Measurements from ENCODE around the gene RUNX3.
"Not testable (repeated sequence)": the region's sequence is repeated elsewhere in the genome, so short reads cannot be mapped to it uniquely, and the experiment has no call there.

Gene RUNX3

DNA sequence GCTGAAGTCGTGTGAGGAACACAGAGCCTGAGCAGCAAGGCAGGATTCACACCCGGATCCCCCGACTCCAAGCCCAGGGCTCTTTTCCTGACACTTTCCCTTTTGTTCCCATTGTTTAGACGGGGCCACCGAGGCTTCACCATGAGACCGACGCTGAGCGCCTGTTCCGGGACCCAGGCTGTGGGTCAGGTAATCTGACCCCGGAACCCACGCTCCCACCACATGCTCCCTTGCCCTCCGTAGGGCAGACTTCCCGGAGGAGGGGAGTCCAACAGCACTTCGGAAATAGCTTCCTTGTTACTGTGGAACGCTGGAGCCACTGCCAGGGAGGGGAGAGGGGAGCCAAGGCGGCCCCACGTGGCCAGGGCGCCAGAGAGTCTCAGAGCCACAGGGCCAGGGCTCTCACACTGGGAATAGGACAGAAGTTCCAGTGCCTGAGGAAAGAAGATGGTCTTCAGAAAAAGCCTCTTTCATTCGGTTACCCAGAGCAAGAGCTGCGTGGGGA, 18.4 kb downstream of the RUNX3 start:
- DNase-seq = no peak

GRCh38 chr1:24910751-24911650, 19.1 kb downstream of the RUNX3 start:
- no peak for DNase-seq

DNA sequence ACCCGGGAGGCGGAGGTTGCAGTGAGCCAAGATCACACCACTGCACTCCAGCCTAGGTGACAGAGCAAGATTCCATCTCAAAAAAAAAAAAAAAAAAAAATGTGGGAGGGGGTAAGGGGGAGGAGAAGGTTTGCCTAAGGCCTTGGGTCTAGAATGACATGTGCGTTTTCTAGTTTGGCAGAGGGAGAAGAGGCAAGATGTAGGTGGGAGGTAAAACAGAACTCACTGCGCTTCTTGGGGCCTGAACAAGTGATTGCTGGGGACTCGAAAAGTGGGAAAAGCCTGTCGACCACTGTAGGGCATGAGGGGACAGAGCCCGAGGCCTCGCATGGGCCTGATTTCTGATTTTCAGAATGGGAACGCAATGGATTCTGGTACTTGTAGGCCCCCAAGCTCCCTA, 19.9 kb downstream of the RUNX3 start:
- no peak for DNase-seq

DNA sequence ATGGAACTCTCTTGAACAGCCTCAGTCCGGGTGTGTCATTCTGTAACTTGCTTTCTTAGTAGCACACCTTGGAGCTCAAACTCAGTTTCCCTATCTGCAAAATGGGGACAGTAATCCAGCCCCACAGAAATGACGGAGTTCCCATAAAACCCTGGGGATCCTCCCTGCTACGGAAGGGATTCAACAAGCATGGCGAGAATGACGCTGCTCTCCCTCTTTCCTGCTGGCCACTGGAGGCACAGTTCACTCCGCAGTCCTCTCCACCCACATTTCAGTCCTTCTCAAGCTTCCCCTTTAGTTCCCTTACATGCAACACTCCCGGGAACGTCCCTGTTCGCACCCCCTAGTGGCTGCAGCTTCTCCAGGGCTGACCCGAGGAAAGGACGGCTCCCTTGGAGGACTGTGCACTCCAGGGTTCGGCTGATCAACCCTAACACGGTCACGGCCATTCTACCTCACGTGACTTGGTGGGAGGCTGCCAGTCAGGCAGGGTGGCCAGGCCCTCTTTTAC, 20.6 kb downstream of the RUNX3 start:
- DNase-seq = no peak

DNA sequence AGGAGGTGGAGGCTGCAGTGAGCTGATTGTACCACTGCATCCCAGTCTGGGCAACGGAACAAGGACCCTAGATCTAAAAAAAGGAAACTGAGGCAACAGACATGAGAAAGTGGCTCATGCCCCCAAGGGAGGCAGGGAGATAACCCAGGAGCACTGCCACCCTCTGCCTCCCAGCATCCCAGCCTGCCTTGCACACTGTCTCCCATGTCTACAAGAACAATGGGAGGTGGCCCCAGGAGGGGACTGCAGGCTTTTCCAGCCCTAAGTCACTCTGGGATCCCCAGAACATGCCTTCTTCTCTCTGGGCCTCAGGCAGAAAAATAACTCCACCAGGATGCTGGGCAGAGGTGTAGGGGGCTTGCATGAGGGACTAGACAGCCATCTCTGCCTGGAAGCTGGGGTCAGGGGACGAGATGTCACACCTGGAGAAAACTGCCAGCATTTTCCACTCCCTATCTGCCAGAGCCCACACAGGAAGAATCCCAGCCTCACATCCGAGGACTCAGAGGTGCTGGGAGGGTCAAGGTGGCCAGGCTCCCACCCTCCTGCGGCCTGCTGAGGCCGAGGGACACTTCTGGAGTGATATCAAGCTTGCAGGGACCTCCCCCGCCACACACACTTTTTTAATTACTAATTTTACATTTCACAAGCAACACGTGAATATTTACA, 21.4 kb downstream of the RUNX3 start:
- no peak for DNase-seq

DNA sequence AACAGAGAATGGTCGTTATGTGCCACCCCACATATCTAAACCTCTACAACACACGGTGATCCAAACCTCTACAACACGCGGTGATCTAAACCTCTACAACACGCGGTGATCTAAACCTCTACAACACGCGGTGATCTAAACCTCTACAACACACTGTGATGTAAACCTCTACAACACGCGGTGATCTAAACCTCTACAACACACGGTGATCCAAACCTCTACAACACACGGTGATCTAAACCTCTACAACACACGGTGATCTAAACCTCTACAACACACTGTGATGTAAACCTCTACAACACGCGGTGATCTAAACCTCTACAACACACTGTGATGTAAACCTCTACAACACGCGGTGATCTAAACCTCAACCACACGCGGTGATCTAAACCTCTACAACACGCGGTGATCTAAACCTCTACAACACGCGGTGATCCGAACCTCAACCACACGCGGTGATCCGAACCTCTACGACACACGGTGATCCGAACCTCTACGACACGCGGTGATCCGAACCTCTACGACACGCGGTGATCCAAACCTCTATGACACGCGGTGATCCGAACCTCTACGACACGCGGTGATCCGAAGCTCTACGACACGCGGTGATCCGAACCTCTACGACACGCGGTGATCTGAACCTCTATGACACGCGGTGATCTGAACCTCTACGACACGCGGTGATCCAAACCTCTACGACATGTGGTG, 22.3 kb downstream of the RUNX3 start:
- not testable (repeated sequence) for DNase-seq

DNA sequence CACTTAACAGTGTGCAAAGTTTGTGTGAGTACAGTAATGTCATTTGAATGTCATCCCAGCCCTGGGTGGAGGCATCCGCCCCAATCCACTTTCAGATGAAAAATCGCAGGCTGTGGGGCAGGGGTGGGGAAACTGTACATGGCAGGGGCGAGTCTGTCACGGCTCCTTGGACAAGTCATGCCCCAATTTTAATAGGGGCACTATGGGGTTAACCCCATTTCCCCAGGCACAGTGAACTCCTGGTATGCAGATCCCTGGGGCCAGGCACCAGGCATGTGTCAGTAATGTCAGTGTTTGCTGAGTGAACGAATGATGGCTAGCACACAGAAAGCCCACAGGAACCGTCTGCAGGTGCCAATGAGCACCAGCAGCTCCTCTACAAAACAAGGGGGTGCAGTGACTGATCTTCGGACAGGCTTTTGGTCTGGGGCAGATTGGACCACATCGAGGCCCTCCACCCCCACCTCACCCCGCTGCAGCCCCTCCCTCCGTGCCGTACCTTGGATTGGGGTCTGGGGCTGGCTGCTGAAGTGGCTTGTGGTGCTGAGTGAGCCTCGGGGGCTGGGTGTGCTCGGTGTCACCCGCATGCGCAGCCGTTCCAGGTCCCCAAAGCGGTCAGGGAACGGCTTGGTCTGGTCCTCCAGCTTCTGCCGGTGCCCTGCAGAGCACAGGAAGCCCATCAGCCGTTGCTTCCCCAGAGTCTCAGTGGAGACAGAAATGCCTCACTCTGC, 23.2 kb downstream of the RUNX3 start:
- DNase-seq = no peak

DNA sequence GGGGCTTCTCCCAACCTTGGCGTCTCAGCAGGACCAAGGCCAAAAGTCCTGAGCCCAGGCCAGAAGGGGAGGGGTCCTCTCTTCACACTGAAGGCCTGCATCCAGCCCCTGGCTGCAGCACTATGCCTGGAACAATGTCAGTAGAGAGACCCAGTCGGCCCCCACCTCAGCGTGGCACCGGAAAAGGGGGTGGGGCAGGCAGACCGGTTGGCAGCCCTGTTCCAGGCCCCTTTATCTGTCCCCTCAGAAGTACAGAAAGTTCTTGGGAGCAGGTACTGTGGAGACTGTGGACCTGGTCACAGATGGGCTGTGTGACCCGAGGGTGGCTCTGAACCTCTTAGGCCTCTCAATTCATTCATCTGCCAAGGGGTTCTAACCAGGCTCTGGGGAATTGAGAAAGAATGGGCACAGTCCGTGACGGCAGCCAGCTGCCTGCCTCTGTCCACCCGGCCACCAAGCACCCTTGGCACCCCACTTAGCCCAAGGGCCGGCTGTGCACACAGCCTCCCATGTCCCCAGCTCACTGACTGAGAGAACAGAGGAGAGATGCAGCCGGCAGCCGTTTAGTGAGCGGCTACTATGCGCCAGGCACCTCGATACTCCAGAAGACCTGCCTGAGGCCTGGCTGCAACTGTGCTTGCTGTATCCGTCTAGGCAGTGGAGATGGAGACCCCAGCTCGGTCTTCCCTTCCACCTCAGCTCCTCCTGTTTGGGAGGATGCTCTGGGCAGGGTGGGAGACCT, 23.9 kb downstream of the RUNX3 start:
- no peak for DNase-seq

DNA sequence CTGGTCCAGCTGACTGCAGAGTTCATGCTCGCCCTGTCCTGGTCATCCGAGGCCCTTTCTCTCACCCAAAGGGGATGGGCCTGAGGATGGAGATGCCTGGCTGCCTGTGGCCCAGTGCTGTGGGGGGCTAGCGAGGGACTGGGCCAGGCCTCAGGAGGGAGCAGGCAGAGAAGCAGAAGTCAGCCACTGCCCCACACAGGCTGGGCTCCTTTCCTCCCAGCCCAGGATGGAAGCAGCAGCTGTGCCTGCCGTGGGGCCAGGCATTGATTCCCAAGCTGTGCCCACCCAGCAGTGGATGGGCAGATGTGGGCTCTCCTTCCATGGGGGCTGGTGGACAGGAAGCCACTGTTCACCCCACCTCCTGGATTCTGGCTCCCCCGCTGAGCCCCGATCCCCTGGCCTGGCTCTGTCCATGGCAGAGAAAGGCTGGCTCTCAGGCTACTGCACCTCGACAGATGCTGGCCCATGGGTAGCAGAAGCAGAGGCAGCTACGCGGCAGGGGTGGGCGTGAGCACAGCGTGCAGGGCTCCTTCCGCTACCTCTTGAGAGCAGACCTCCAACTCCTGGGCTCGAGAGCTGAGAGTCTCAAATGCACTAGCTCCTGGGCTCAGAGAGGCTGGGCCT, 24.6 kb downstream of the RUNX3 start:
- no peak for DNase-seq

- no peak for DNase-seq
Measured at GRCh38 chr1:24904731-24905354, 25.2 kb downstream of the RUNX3 start.

DNA sequence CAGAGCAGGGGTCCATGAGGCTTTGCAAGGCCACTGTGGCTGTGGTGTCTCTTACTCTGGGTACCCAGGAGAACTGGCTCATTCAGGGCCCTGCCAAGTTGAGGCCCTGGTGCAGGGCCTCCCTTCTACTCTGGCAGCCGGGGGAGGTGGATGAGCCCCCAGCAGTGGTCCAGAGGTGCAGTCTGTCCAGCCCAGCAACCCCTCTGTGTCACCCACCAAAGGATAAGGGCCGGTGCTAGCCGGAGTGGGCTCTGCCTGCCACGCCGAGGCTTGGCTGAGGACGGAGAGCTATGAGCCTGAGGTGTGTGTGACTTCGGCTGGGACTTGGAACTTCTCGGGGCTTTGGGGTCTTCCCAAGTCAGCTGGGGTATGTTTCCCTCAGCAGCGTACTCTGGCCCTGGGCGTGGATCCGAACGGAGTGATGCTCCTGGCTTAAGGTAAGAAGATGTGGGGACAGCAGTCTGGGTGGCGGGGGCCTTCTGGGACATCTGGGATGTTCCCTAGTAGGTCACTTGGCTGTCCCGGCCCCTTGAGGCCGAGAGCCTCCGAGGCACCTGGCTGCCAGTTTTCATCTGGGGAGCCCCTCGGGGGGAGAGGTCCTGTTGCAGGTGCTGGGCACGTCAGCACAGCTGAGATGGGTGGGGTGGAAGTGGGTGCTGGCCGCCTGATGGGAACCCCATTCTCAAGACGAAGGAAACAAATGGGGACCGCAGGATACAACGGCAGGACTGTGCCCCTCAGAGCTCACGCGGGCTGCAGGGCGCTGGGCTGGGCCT, 25.9 kb downstream of the RUNX3 start:
- no peak for DNase-seq

DNA sequence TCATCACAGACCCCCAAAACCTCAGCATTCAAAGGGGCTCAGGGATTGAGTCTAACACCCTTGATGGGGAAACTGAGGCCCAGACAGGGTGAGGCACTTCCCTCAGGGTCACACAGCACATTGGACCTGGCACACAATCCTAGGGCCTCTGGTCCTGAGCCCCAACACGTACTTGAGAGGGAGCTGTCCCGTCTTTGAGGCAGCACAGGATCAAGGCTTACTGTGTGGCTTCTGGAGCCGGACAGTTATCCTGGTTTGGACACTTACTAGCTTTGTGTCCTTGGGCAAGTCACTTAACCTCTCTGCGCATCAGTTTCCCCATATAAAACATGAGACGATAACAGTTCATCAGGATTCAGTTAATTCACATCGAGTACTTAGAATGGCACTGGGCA, 26.5 kb downstream of the RUNX3 start:
- no peak for DNase-seq

DNA sequence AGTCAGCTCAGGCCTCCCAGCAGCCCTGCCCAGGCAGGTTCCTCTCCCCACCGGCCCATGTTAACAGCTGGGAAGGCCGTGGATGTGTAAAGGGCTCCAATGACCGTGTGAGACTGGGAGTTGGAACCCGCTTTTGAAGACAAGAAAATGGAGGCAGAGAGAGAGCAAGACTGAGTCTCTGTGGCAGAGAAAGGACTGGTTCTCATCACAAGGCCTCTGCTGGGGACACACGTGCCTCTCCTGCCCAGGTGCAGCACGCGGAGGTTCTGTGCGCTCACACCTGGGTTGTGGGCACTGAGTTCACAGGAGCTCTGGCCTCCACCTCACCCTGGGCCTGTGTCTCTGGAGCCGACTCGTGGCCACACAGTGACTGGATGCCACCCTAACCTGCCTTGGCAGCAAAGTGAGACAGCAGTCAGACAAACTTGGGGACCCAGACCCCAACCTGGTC, 27.0 kb downstream of the RUNX3 start:
- no peak for DNase-seq

DNA sequence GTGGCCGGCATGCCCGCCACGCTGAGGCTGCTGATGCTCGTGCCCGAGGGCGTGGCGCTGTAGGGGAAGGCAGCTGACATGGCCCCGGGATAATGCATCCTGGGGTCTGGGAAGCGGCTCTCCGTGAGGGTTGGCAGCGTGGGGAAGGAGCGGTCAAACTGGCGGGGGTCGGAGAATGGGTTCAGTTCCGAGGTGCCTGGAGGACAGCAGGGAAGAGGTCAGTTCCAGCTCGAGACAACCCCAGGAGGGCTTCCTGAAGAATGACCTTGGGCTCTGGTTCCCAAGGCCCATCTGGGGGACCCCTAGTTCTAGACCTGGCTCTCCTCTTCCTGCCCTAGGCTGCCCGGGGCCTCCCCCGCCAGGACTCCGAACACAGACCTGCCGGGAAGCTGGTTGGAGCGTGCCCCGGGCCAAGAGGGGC, 27.6 kb downstream of the RUNX3 start:
- DNase-seq = no peak

- no peak for DNase-seq
Measured at GRCh38 chr1:24901791-24902470, 28.1 kb downstream of the RUNX3 start.

- DNase-seq = no peak
Measured at GRCh38 chr1:24900985-24901781, 28.9 kb downstream of the RUNX3 start.

- no peak for DNase-seq
Measured at GRCh38 chr1:24900486-24900849, 29.6 kb downstream of the RUNX3 start.

All from NCI-H1092 (cell line).